GM18505 (cell line): ENCODE measurements around the gene FUT1.
"Not testable (repeated sequence)": the region's sequence is repeated elsewhere in the genome, so short reads cannot be mapped to it uniquely, and the experiment has no call there.

Experiments used
- ATAC-seq: cut with Tn5 transposase; IDR thresholded peaks from one replicate; pipeline ENCODE4 v1.9.1; 2021; ENCODE audit not compliant: unreplicated experiment
- POLR2A ChIP-seq: IDR thresholded peaks from 4 replicates; pipeline ENCODE4 v1.6.1; 2011; ENCODE audit warnings: borderline replicate concordance; ENCODE audit not compliant: insufficient read depth, insufficient read length; ENCODE audit errors: extremely low read depth

FUT1 gene

GRCh38 chr19:48777720-48778119 lies 25.3 kb upstream of the FUT1 start:
- ATAC-seq, result no peak
- no peak for TF ChIP-seq POLR2A

GRCh38 chr19:48777139-48777538 lies 24.7 kb upstream of the FUT1 start:
- TF ChIP-seq POLR2A, result no peak
- ATAC-seq, result no peak

- TF ChIP-seq POLR2A, result no peak
- no peak for ATAC-seq
These were observed 20.1 kb upstream of the FUT1 start for GRCh38 chr19:48772503-48772953.

DNA sequence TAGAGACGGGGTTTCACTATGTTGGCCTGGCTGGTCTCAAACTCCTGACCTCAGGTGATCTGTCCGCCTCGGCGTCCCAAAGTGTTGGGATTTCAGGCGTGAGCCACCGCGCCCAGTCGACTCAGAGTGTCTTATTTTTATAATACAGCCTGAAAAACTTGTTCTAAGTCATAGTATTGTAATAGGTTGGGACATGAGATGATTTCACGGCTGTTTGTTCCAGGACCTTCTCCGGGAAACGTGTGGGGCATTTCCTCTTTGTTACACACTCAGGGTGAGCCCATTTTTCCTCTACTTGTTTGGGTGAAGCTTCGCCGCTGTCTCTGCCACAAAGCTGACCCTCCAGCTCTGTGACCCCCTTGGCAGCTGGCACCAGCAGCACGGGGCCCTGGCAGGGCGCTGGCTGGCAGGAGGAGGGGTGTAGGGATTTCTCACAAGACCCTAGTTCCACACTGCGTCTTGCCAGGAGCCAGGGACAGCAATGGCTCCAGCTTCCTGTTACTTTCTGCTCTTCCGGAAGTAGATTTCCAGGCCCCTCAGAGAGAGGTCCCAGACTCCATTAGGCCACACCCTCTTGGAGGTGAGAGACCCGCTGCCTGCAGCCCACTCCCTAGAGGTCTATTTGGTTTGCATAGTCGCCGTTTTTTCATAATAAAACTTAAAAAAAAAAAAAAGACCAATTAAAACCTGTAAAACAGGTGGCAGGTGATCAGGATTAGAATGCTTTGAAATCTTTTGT lies 18.5 kb upstream of the FUT1 start:
- no peak for TF ChIP-seq POLR2A
- no peak for ATAC-seq

- no peak for ATAC-seq
- no peak for TF ChIP-seq POLR2A
These were observed 17.8 kb upstream of the FUT1 start for GRCh38 chr19:48770266-48770665.

DNA sequence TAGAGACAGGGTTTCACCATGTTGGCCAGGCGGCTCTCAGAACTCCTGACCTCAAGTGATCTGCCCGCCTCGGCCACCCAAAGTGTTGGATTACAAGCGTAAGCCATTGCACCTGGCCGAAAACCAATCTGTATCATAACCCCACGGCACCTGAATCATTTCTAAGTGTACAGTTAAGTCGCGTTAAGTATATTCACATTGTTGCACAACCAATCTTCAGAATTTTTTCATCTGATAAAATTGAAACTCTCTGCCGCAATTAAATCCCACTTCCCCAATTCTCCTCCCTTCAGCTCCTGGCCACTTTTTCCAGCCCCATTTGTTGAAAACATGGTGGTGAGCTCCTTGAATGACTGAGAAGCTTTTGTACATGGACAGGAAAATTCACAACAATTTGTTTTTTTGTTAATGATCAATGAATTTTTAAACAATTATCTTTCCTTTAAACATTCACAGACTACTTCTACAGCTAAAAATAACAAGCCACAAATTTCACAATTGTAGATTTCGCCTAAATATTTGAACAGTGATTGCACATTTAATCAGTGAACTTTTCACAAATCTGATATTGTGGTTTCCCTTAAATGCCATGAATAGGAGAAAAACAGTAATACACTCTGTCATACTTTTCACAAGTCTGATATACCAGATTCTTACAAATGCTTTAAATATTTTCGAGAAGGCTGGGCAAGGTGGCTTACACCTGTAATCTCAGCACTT lies 16.7 kb upstream of the FUT1 start:
- no peak for ATAC-seq
- TF ChIP-seq POLR2A, result no peak

GRCh38 chr19:48768171-48768753 lies 15.8 kb upstream of the FUT1 start:
- ATAC-seq, result not testable (repeated sequence)

DNA sequence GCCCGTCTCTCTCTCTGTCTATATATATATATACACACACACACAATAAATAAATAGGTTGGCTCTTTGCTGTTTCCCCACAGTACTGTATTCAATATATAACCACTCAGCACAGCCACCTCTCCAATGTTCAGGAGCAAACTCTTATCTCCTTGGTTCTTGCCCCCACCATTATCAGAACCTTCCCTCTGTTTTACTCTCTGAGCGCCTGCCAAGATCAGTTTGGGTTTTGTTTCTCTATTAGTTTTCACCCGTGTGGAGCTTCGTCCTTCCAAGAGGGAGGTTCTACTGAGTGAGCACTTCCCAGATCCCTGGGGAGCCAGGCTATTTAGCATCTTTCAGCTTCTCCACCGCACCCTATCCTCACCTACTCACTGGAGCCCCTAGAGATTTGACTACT lies 13.4 kb upstream of the FUT1 start:
- not testable (repeated sequence) for ATAC-seq

GRCh38 chr19:48760504-48761205 lies 8.2 kb upstream of the FUT1 start:
- no peak for TF ChIP-seq POLR2A
- no peak for ATAC-seq

- ATAC-seq, result no peak
- TF ChIP-seq POLR2A, result no peak
These were observed 5.3 kb upstream of the FUT1 start for GRCh38 chr19:48757741-48758144.

DNA sequence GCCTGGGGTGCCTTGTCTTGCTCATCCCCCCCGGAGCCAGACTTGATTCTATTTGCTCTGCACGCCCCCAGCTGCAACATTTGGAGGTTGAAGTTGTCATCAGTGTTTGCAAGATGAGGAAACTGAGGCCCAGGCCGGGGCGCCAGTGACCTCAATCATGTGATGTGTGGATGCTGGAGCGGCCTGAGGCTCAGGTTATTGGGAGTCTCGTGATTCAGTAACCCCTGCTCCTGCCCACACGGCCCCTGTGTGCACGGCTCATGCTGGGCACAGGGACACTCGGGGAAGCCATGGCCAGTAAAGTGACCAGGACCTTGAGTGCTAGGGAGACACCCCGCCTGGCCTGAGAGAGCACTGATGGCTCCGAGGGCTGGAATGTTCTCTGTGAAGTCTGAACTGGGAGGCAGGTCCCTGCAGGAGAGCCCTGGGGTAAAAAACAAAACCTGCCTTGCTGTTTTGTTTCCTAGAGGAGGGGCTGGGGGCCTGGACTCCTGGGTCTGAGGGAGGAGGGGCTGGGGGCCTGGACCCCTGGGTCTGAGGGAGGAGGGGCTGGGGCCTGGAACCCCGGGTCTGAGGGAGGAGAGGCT lies 4.7 kb upstream of the FUT1 start:
- no peak for ATAC-seq
- TF ChIP-seq POLR2A, result no peak

- no peak for TF ChIP-seq POLR2A
- no peak for ATAC-seq
These were observed 4.2 kb upstream of the FUT1 start for GRCh38 chr19:48756686-48757085.

DNA sequence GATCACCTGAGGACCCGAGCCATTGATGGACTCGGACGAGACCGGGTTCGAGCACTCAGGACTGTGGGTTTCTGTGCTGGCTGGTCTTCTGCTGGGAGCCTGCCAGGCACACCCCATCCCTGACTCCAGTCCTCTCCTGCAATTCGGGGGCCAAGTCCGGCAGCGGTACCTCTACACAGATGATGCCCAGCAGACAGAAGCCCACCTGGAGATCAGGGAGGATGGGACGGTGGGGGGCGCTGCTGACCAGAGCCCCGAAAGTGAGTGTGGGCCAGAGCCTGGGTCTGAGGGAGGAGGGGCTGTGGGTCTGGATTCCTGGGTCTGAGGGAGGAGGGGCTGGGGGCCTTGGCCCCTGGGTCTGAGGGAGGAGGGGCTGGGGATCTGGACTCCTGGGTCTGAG lies 3.8 kb upstream of the FUT1 start:
- no peak for TF ChIP-seq POLR2A
- no peak for ATAC-seq

DNA sequence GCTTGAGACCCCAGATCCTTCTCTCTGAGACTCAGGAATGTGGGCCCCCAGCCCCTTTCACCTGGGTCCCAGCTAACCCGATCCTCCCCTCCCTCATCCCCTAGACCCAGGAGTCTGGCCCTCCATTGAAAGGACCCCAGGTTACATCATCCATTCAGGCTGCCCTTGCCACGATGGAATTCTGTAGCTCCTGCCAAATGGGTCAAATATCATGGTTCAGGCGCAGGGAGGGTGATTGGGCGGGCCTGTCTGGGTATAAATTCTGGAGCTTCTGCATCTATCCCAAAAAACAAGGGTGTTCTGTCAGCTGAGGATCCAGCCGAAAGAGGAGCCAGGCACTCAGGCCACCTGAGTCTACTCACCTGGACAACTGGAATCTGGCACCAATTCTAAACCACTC lies 3.3 kb upstream of the FUT1 start:
- no peak for ATAC-seq
- no peak for TF ChIP-seq POLR2A

- no peak for ATAC-seq
- no peak for TF ChIP-seq POLR2A
These were observed 2.7 kb upstream of the FUT1 start, which contains the start of gene FGF21 for GRCh38 chr19:48755084-48755641. Gene FGF21, plus strand, starts transcription at chr19:48755524. Its CDS starts 713 bp downstream, at chr19:48756237.
